GM21737 (cell line): ENCODE data around the gene ESR2.
A peak's percentile ranks its signal among the peaks of the same experiment; 100 is the strongest.
"Not testable (repeated sequence)": the region's sequence is repeated elsewhere in the genome, so short reads cannot be mapped to it uniquely, and the experiment has no call there.

Experiments
- ATAC-seq: cut with Tn5 transposase; IDR thresholded peaks from one replicate; pipeline ENCODE4 v1.9.1; 2021; ENCODE audit warnings: mild to moderate bottlenecking, moderate library complexity; ENCODE audit not compliant: unreplicated experiment

The ESR2 gene

GRCh38 chr14:64201296-64201695, 92.9 kb downstream of the ESR2 start:
- no peak for ATAC-seq

- ATAC-seq = no peak
Measured at GRCh38 chr14:64200170-64200569, 94.0 kb downstream of the ESR2 start.

- no peak for ATAC-seq
Measured at GRCh38 chr14:64198486-64198885, 95.7 kb downstream of the ESR2 start.

GRCh38 chr14:64197996-64198395, 96.2 kb downstream of the ESR2 start:
- ATAC-seq = no peak

DNA sequence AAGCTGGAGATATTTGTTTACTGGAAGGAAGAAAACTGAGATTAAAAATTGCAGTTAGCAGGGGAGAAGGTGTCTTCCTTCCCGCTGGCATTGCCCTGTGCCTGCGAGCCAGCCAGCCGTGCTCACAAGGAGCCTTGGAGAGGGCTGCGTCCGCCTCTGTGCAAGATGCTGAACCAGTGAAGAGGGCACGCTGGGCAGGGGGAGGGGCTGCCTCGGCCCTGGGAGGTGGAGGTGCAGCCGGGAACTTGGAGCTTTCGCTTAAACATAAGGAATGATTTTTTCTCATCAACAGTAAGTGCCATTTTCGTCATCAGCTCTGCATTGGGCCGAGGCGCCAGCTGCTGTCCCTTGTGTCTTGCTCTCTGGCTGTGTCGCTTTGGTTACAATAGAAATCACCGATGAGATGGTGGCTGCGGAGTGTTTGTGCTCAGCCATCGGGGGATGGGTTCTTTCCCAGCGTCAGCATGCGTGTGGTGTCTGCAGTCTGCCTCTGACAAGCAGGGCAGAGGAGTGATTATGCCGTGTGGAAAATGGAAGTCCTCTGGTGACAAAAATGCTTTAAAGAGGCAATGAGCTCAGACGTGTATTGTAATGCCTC, 97.3 kb downstream of the ESR2 start:
- ATAC-seq = no peak

- ATAC-seq = no peak
Measured at GRCh38 chr14:64196056-64196455, 98.1 kb downstream of the ESR2 start.

GRCh38 chr14:64195199-64195598, 99.0 kb downstream of the ESR2 start:
- peak; percentile 45 for ATAC-seq

- ATAC-seq = no peak
Measured at GRCh38 chr14:64194404-64194803, 99.8 kb downstream of the ESR2 start.

DNA sequence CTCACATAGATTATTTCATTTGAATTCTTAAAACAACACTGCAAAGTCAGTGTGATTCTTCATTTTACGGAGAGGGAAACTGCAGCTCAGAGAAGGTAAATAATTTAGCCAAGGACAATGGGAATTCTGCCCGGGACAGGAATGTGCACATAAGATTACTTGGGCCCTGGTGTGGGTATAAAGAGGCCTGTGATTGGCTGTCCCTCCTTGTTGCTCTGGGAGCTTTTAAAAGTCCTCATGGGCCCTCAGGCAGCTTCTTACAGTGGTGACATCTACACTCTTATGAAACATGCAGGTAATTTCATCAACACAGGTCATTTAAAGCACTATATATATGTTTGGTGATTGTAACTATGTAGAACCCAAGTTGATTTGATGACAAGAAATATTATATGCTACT, 100.3 kb downstream of the ESR2 start:
- no peak for ATAC-seq

- no peak for ATAC-seq
Measured at GRCh38 chr14:64191756-64192155, 102.4 kb downstream of the ESR2 start.

- no peak for ATAC-seq
Measured at GRCh38 chr14:64190974-64191502, 103.1 kb downstream of the ESR2 start.

DNA sequence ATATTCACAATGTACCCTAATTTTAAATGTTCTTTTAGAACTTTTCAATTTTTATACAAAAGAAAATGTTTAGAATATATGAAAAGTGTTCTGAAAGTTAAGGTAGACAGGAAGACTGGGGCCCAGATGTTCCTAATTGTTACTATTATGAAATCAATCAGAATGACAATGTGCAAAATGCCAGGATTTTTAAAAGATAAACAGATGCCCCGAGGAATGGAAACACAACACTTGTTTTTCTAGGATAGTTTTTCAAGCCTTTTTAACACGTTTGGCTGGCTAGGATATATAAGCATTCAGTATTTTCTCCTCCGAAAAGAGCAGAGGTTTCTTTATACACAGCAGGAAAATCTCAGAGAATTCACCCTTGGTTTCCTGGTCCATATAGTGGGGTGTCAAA, 106.8 kb downstream of the ESR2 start:
- ATAC-seq = no peak

DNA sequence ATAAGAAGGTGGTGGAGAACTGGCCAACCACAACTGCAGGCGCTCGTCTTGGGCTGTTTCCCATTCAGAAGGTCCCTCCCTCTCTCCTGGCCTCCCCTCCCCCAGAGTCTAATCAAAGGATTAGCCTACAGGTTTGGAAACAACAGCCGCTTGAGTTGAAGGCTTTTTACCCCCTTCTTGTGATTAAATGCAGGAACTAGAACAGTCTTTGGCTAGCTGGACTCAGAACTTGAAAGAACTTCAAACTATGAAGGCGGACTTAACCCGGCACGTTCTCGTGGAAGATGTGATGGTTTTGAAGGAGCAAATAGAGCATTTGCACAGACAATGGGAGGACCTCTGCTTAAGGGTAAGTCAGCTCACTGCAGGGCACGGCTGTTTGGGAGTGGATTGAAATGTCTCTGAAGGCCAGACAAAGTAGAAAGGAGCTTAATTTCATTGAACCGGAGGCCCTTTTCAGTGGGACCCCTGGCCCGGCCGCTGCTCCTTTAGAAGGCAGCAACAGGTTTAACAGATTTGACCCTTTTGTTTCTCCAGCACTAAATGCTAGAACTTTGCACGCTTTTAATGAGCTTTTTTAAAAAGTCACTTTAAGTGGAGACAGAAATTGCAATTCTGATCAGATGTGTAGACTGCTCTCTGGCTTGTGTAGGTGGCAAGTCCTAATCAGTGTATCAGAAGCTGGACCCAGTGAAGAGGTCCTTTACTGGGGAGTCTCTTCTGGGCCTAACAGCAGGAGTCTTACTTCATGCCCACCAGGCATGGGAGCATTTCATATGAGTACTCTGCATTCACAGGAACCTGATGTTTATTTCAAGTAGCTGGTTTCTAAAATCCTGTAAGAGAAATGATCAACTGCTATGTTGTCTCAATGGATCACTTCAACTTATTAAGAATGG, 107.7 kb downstream of the ESR2 start:
- no peak for ATAC-seq

GRCh38 chr14:64185184-64185583, 109.0 kb downstream of the ESR2 start:
- ATAC-seq = no peak

- no peak for ATAC-seq
Measured at GRCh38 chr14:64184103-64184729, 110.0 kb downstream of the ESR2 start.

DNA sequence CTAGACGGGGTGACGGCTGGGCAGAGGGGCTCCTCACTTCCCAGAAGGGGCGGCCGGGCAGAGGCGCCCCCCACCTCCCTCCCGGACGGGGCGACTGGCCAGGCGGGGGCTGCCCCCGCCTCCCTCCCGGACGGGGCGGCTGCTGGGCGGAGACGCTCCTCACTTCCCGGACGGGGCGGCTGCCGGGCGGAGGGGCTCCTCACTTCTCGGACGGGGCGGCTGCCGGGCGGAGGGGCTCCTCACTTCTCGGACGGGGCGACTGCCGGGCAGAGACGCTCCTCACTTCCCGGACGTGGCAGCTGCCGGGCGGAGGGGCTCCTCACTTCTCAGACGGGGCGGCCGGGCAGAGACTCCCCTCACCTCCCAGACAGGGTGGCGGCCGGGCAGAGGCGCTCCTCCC, 111.3 kb downstream of the ESR2 start:
- not testable (repeated sequence) for ATAC-seq

DNA sequence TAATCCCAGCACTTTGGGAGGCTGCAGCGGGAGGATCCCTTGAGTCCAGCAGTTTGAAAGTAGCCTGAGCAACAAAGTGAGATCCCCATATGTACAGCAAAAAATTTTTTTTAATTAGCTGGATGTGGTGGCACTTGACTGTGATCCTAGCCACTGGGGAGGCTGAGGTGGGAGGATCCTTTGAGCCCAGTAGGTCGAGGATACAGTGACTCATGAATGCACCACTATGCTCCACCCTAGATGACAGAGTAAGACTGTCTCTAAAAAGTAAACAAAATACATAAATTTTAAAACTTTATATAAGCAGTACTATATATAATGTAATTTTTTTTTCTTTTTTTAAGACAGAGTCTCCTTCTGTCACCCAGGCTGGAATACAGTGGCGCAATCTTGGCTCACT, 115.4 kb downstream of the ESR2 start:
- ATAC-seq = no peak

DNA sequence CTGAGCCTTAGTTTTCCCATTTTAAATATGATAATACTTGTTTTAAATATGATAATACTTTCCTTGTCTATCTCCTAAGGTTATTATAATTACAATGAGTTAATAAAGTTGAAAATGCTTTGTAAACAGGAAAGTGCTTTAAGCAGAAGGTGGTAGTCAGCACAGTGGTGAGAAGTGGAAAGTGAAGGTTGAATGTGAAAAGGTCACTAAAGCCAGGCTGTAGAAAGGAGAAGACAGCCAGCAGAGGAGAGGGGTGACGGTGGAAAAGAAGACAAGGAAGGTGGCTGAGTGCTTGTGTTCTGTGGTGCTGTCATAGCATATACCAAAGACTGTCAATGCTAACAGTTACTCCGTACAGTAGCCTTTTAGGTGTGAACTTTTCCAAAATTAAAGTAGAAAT, 117.8 kb downstream of the ESR2 start:
- no peak for ATAC-seq

GRCh38 chr14:64174922-64175782, 119.0 kb downstream of the ESR2 start:
- ATAC-seq = no peak

- ATAC-seq = no peak
Measured at GRCh38 chr14:64170181-64170580, 124.0 kb downstream of the ESR2 start.

GRCh38 chr14:64159588-64159987, 134.6 kb downstream of the ESR2 start:
- ATAC-seq = no peak
